WTC11 (cell line): ENCODE results near the gene PDE6B. TPM values are rescaled to one million over a fixed set of nuclear protein-coding genes. Genes with fewer than 3 reads are reported as not detected.

ENCODE experiments used
- ATAC-seq: fragments of 200-7000 bp; cut with Tn5 transposase; 2 replicates; pipeline ENCODE4 v1.10.0; 2021; ENCODE audit warnings: mild to moderate bottlenecking, moderate library complexity
- CTCF ChIA-PET: fragments of 300-600 bp; sonication (Branson Sonifier 250); formaldehyde crosslinking; loops from one replicate; lab custom pipeline; 2021; ENCODE audit warnings: antibody characterized with exemption; lab: Charles Lee
- POLR2A ChIA-PET: fragments of 350-600 bp; sonication (Branson Sonifier 250); formaldehyde crosslinking; loops from one replicate; lab custom pipeline; 2021; ENCODE audit warnings: antibody characterized with exemption; lab: Charles Lee
- DNase-seq: peaks from one replicate; pipeline ENCODE4 v3.0.0; 2021; ENCODE audit warnings: low spot score
- H3K27ac Mint-ChIP-seq: 2 replicates; pipeline ENCODE4 v1.8.0; 2021; ENCODE audit warnings: mixed read lengths
- H3K27me3 Mint-ChIP-seq: 2 replicates; pipeline ENCODE4 v1.8.0; 2021; ENCODE audit warnings: low read depth, mild to moderate bottlenecking, moderate library complexity, mixed read lengths
- H3K36me3 Mint-ChIP-seq: 2 replicates; pipeline ENCODE4 v1.8.0; 2021; ENCODE audit warnings: mixed read lengths
- H3K4me1 Mint-ChIP-seq: 2 replicates; pipeline ENCODE4 v1.8.0; 2022; ENCODE audit warnings: mixed read lengths
- H3K4me3 Mint-ChIP-seq: 2 replicates; pipeline ENCODE4 v1.8.0; 2021; ENCODE audit warnings: mild to moderate bottlenecking, moderate library complexity, mixed read lengths
- H3K9me3 Mint-ChIP-seq: 2 replicates; pipeline ENCODE4 v1.8.0; 2021; ENCODE audit warnings: mixed read lengths
- E2F4 ChIP-seq: sonication (generic); formaldehyde crosslinking; IDR thresholded peaks from 2 replicates; pipeline ENCODE4 v1.8.1; 2022; ENCODE audit warnings: low read depth, mild to moderate bottlenecking, moderate library complexity, missing genetic modification reagents, borderline replicate concordance
- EMX1 ChIP-seq: fragments of 250-450 bp; sonication (Bioruptor Pico); IDR thresholded peaks from 2 replicates; pipeline ENCODE4 v1.8.0; 2021; ENCODE audit warnings: mild to moderate bottlenecking
- ERG ChIP-seq: fragments of 250-450 bp; sonication (Bioruptor Pico); IDR thresholded peaks from 2 replicates; pipeline ENCODE4 v1.8.0; 2021; ENCODE audit warnings: mild to moderate bottlenecking
- FOXP4 ChIP-seq: sonication (generic); formaldehyde crosslinking; IDR thresholded peaks from 2 replicates; pipeline ENCODE4 v1.8.0; 2022; ENCODE audit warnings: mild to moderate bottlenecking, missing genetic modification reagents
- GABPB1 ChIP-seq: sonication (generic); formaldehyde crosslinking; IDR thresholded peaks from 2 replicates; pipeline ENCODE4 v1.8.1; 2023; ENCODE audit warnings: mild to moderate bottlenecking, missing genetic modification reagents
- GTF2I ChIP-seq: fragments of 250-450 bp; sonication (Bioruptor Pico); conservative IDR thresholded peaks from 2 replicates; pipeline ENCODE4 v1.4.0; 2021; ENCODE audit warnings: mild to moderate bottlenecking
- MAX ChIP-seq: sonication (generic); formaldehyde crosslinking; IDR thresholded peaks from 2 replicates; pipeline ENCODE4 v1.8.0; 2022; ENCODE audit warnings: mild to moderate bottlenecking, missing genetic modification reagents
- NFE2L1 ChIP-seq: sonication (generic); formaldehyde crosslinking; IDR thresholded peaks from 2 replicates; pipeline ENCODE4 v1.8.1; 2023; ENCODE audit warnings: missing genetic modification reagents
- OVOL2 ChIP-seq: fragments of 250-450 bp; sonication (Bioruptor Pico); IDR thresholded peaks from 2 replicates; pipeline ENCODE4 v1.9.0; 2021; ENCODE audit warnings: mild to moderate bottlenecking, borderline replicate concordance
- PREB ChIP-seq: sonication (generic); formaldehyde crosslinking; IDR thresholded peaks from 2 replicates; pipeline ENCODE4 v1.8.1; 2022; ENCODE audit warnings: mild to moderate bottlenecking, missing genetic modification reagents, moderate library complexity, borderline replicate concordance
- SP1 ChIP-seq: sonication (generic); formaldehyde crosslinking; conservative IDR thresholded peaks from 2 replicates; pipeline ENCODE4 v1.8.1; 2022; ENCODE audit warnings: missing genetic modification reagents
- TEAD4 ChIP-seq: sonication (generic); formaldehyde crosslinking; IDR thresholded peaks from 2 replicates; pipeline ENCODE4 v1.8.0; 2022; ENCODE audit warnings: mild to moderate bottlenecking, missing genetic modification reagents
- ZNF263 ChIP-seq: sonication (generic); formaldehyde crosslinking; IDR thresholded peaks from 2 replicates; pipeline ENCODE4 v1.8.1; 2022; ENCODE audit warnings: low read depth, mild to moderate bottlenecking, moderate library complexity, missing genetic modification reagents
- ZNF317 ChIP-seq: sonication (generic); formaldehyde crosslinking; IDR thresholded peaks from 2 replicates; pipeline ENCODE4 v1.8.1; 2023; ENCODE audit warnings: low read depth, mild to moderate bottlenecking, moderate library complexity, missing genetic modification reagents, borderline replicate concordance
- total RNA-seq: library from RNA; stranded (reverse); gene quantifications from 3 replicates; pipeline ENCODE4 v1.2.3, GENCODE V29; 2021

The PDE6B gene
- total RNA-seq, 1 experiment from 2014 or later = 7.1 TPM

GRCh38 chr4:623914-624566 is 1.3 kb upstream of the PDE6B start:
- Mint-ChIP-seq H3K9me3 (no peaks in the 10 kb centered on the region), H3K27me3 (peaks cover 7% of the 10 kb centered on the region; the same call in 1 of the 2 replicates), H3K27ac (no peak overlapping the region), H3K4me1 (peaks cover 10% of the 10 kb centered on the region), H3K4me3 (no peak overlapping the region), H3K36me3 (no peaks in the 10 kb centered on the region)
- CTCF ChIA-PET = interaction anchor here (0.6 to 1.9 kb wide), 8 partner anchors 10 to 60 kb away, joined by 3 to 10 read pairs (median 4); partner anchors contain the start of genes ATP5ME and MYL5
- DNase-seq = peak; percentile 8
- POLR2A ChIA-PET = interaction anchor here (0.5 kb wide), 1 partner anchor 1436 kb away, joined by 3 read pairs; no protein-coding TSS in a partner anchor
- TF ChIP-seq OVOL2 (CRISPR knock-in tag) (no peak), TEAD4 (CRISPR knock-in tag) (no peak), MAX (no peak)
- ATAC-seq = 0 out of 2 replicates have a peak, but pooled peaks have one; percentile 10

- no peaks in the 10 kb centered on the region for H3K9me3 Mint-ChIP-seq
- ATAC-seq = no peak
Measured at GRCh38 chr4:625631-626161, 323 bp downstream of the PDE6B start.

GRCh38 chr4:626201-627091 is 1.1 kb downstream of the PDE6B start:
- no peak overlapping the region for H3K27ac Mint-ChIP-seq
- H3K27me3 Mint-ChIP-seq = peaks cover 6% of the 10 kb centered on the region
- H3K9me3 Mint-ChIP-seq = peaks cover 7% of the 10 kb centered on the region
- DNase-seq (peak; percentile 13), ATAC-seq (no peak)
- POLR2A ChIA-PET = no interaction called here
- H3K4me1 Mint-ChIP-seq = peaks cover 10% of the 10 kb centered on the region
- TF ChIP-seq FOXP4 (no peak), GTF2I (CRISPR knock-in tag) (no peak), ZNF317 (CRISPR knock-in tag) (no peak), GABPB1 (CRISPR knock-in tag) (no peak), SP1 (CRISPR knock-in tag) (no peak), EMX1 (CRISPR knock-in tag) (no peak), ERG (CRISPR knock-in tag) (no peak), PREB (no peak), OVOL2 (CRISPR knock-in tag) (no peak)
- H3K36me3 Mint-ChIP-seq = peaks cover 2% of the 10 kb centered on the region; the same call in 1 of the 2 replicates
- no peak overlapping the region for H3K4me3 Mint-ChIP-seq
- CTCF ChIA-PET = interaction anchor here (0.5 to 1.4 kb wide), 4 partner anchors 10 to 57 kb away, joined by 3 to 5 read pairs (median 4); no protein-coding TSS in a partner anchor

More at GRCh38 chr4:625631-626161, 323 bp downstream of the PDE6B start:
- TF ChIP-seq NFE2L1 (CRISPR knock-in tag) (no peak), ZNF263 (no peak), E2F4 (no peak)
- no peak overlapping the region for H3K27ac Mint-ChIP-seq
- POLR2A ChIA-PET = no interaction called here
- peaks cover 3% of the 10 kb centered on the region; the same call in 1 of the 2 replicates for H3K27me3 Mint-ChIP-seq
- no peak overlapping the region for H3K4me3 Mint-ChIP-seq
- H3K36me3 Mint-ChIP-seq = no peaks in the 10 kb centered on the region
- peak; percentile 11 for DNase-seq
- peaks cover 10% of the 10 kb centered on the region for H3K4me1 Mint-ChIP-seq
- CTCF ChIA-PET = interaction anchor here (0.5 to 1.9 kb wide), 4 partner anchors 10 to 58 kb away, joined by 4 to 5 read pairs (median 5); partner anchors contain the start of genes ATP5ME and MYL5
